ENCODE data around the gene MBD4.
"Not testable (repeated sequence)": the region's sequence is repeated elsewhere in the genome, so short reads cannot be mapped to it uniquely, and the experiment has no call there.

The MBD4 gene

GRCh38 chr3:129429602-129430001, 10.1 kb downstream of the MBD4 start:
- no peak for DNase-seq (ENCODE audit: low spot score)

GRCh38 chr3:129429080-129429451, 10.7 kb downstream of the MBD4 start:
- no peak for DNase-seq (ENCODE audit: low spot score)

- peak; percentile 96 for DNase-seq (ENCODE audit: low spot score)
Observed at GRCh38 chr3:129428376-129429079, 11.2 kb downstream of the MBD4 start, which contains the start of gene EFCAB12. EFCAB12 (minus strand) TSS chr3:129428636; CDS start chr3:129428488, 148 bp downstream.

- DNase-seq (ENCODE audit: low spot score), result no peak
Observed at GRCh38 chr3:129428007-129428375, 11.8 kb downstream of the MBD4 start.

- DNase-seq (ENCODE audit: low spot score), result no peak
Observed at GRCh38 chr3:129425619-129426018, 14.1 kb downstream of the MBD4 start.

- no peak for DNase-seq (ENCODE audit: low spot score)
Observed at GRCh38 chr3:129425213-129425612, 14.5 kb downstream of the MBD4 start.

GRCh38 chr3:129424185-129424841, 15.4 kb downstream of the MBD4 start:
- DNase-seq (ENCODE audit: low spot score), result no peak

GRCh38 chr3:129422897-129423296, 16.9 kb downstream of the MBD4 start:
- no peak for DNase-seq (ENCODE audit: low spot score)

- no peak for DNase-seq (ENCODE audit: low spot score)
Observed at GRCh38 chr3:129421988-129422745, 17.6 kb downstream of the MBD4 start.

- no peak for DNase-seq (ENCODE audit: low spot score)
Observed at GRCh38 chr3:129421236-129421883, 18.4 kb downstream of the MBD4 start.

GRCh38 chr3:129419476-129419875, 20.3 kb downstream of the MBD4 start:
- DNase-seq (ENCODE audit: low spot score), result no peak

GRCh38 chr3:129418041-129418973, 21.4 kb downstream of the MBD4 start:
- DNase-seq (ENCODE audit: low spot score), result no peak

GRCh38 chr3:129417326-129417725, 22.4 kb downstream of the MBD4 start:
- no peak for DNase-seq (ENCODE audit: low spot score)

GRCh38 chr3:129416415-129416814, 23.3 kb downstream of the MBD4 start:
- DNase-seq (ENCODE audit: low spot score), result no peak

GRCh38 chr3:129415830-129416229, 23.9 kb downstream of the MBD4 start:
- DNase-seq (ENCODE audit: low spot score), result no peak

GRCh38 chr3:129415378-129415777, 24.4 kb downstream of the MBD4 start:
- no peak for DNase-seq (ENCODE audit: low spot score)

- no peak for DNase-seq (ENCODE audit: low spot score)
Observed at GRCh38 chr3:129413687-129414506, 25.9 kb downstream of the MBD4 start.

GRCh38 chr3:129413238-129413637, 26.5 kb downstream of the MBD4 start:
- DNase-seq (ENCODE audit: low spot score), result not testable (repeated sequence)

GRCh38 chr3:129412542-129413198, 27.1 kb downstream of the MBD4 start:
- DNase-seq (ENCODE audit: low spot score), result no peak

GRCh38 chr3:129410971-129411370, 28.8 kb downstream of the MBD4 start:
- DNase-seq (ENCODE audit: low spot score), result no peak

Measured in globus pallidus (tissue), 1 donor.